Nephron (organoid): ENCODE results near the gene LCORL.
"Not testable (repeated sequence)": the region's sequence is repeated elsewhere in the genome, so short reads cannot be mapped to it uniquely, and the experiment has no call there.

ENCODE experiments used
- H3K27ac Mint-ChIP-seq, 3 experiments: 2 replicates each; pipeline ENCODE4 v1.8.0; 2020; ENCODE audit warnings: mixed read lengths in 3 of 3, mild to moderate bottlenecking in 2 of 3, moderate library complexity in 1 of 3
- H3K27me3 Mint-ChIP-seq: 2 replicates; pipeline ENCODE4 v1.8.0; 2021; ENCODE audit warnings: low read depth, mild to moderate bottlenecking, moderate library complexity, mixed read lengths
- H3K36me3 Mint-ChIP-seq: 2 replicates; pipeline ENCODE4 v1.8.0; 2020; ENCODE audit warnings: low read depth, mixed read lengths
- H3K4me1 Mint-ChIP-seq: 2 replicates; pipeline ENCODE4 v1.8.0; 2020; ENCODE audit warnings: mixed read lengths
- H3K4me3 Mint-ChIP-seq, 3 experiments: 2 replicates each; pipeline ENCODE4 v1.8.0; 2020; ENCODE audit warnings: mild to moderate bottlenecking in 3 of 3, mixed read lengths in 3 of 3, moderate library complexity in 2 of 3
- H3K9me3 Mint-ChIP-seq: 2 replicates; pipeline ENCODE4 v1.8.0; 2020; ENCODE audit warnings: mixed read lengths
- TF ChIP-seq, protein P1 (sequence below), 3 experiments: fragments of 200-600 bp; sonication (generic); IDR thresholded peaks; one replicate each; pipeline ENCODE4 v1.5.0; 2021; ENCODE audit warnings: antibody characterized with exemption in 3 of 3; ENCODE audit not compliant: unreplicated experiment in 3 of 3

Gene LCORL

GRCh38 chr4:18014269-18014668, 7.3 kb downstream of the LCORL start:
- no peak overlapping the region for H3K4me3 Mint-ChIP-seq
- H3K27ac Mint-ChIP-seq, result no peak overlapping the region
- peaks cover 2% of the 10 kb centered on the region for H3K36me3 Mint-ChIP-seq
- no peaks in the 10 kb centered on the region for H3K27me3 Mint-ChIP-seq
- no peaks in the 10 kb centered on the region for H3K9me3 Mint-ChIP-seq
- TF ChIP-seq, protein P1, sequence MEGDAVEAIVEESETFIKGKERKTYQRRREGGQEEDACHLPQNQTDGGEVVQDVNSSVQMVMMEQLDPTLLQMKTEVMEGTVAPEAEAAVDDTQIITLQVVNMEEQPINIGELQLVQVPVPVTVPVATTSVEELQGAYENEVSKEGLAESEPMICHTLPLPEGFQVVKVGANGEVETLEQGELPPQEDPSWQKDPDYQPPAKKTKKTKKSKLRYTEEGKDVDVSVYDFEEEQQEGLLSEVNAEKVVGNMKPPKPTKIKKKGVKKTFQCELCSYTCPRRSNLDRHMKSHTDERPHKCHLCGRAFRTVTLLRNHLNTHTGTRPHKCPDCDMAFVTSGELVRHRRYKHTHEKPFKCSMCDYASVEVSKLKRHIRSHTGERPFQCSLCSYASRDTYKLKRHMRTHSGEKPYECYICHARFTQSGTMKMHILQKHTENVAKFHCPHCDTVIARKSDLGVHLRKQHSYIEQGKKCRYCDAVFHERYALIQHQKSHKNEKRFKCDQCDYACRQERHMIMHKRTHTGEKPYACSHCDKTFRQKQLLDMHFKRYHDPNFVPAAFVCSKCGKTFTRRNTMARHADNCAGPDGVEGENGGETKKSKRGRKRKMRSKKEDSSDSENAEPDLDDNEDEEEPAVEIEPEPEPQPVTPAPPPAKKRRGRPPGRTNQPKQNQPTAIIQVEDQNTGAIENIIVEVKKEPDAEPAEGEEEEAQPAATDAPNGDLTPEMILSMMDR (IDR thresholded peaks at IDR 0.05; ENCODE audit: unreplicated experiment in 3 of 3), result no peak
- peaks cover 38% of the 10 kb centered on the region for H3K4me1 Mint-ChIP-seq

GRCh38 chr4:18012807-18013462, 8.6 kb downstream of the LCORL start:
- H3K36me3 Mint-ChIP-seq, result peaks cover 6% of the 10 kb centered on the region
- TF ChIP-seq, protein P1 (IDR thresholded peaks at IDR 0.05; ENCODE audit: unreplicated experiment in 3 of 3), result no peak
- H3K4me3 Mint-ChIP-seq, result no peak overlapping the region
- no peaks in the 10 kb centered on the region for H3K27me3 Mint-ChIP-seq
- no peaks in the 10 kb centered on the region for H3K9me3 Mint-ChIP-seq
- H3K27ac Mint-ChIP-seq, result peak overlapping the region in 1 of 3 experiments; percentile 80
- H3K4me1 Mint-ChIP-seq, result peaks cover 38% of the 10 kb centered on the region

DNA sequence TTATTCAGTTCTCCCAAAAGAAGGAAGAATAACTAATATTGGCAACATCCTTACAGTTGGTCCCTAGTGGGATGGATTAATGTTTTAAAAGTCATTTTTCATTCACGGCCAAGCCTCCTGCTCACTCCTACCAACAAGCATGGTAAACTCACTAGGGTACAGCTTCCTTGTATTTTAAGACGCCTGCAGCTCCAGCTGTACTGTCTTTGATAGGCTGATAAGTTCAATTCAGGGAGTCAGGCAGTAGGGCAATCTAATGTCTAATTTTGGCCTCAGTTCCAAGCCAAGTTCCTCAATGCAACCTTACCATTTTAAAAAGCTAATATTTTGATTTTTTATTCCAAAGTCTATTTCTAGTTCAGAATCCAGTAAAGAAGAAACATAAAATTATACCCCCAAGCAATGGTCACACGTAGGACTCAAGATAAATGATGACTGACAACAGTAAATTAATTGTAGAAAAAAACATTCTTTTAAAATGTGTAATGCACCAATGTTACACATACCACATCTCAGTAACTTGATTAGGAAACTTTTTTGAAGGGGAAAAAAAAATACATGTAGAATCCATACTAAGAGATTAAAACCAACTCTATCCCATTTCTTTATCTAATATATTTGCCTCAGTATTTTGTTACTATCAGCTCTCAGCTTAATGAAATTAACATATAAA, 9.3 kb downstream of the LCORL start:
- H3K27me3 Mint-ChIP-seq, result no peaks in the 10 kb centered on the region
- H3K4me1 Mint-ChIP-seq, result peaks cover 38% of the 10 kb centered on the region
- H3K27ac Mint-ChIP-seq, result peak overlapping the region; percentile 76 to 85 (median 80)
- H3K4me3 Mint-ChIP-seq, result no peak overlapping the region
- TF ChIP-seq, protein P1 (IDR thresholded peaks at IDR 0.05; ENCODE audit: unreplicated experiment in 3 of 3), result no peak
- peaks cover 8% of the 10 kb centered on the region for H3K36me3 Mint-ChIP-seq
- H3K9me3 Mint-ChIP-seq, result no peaks in the 10 kb centered on the region

DNA sequence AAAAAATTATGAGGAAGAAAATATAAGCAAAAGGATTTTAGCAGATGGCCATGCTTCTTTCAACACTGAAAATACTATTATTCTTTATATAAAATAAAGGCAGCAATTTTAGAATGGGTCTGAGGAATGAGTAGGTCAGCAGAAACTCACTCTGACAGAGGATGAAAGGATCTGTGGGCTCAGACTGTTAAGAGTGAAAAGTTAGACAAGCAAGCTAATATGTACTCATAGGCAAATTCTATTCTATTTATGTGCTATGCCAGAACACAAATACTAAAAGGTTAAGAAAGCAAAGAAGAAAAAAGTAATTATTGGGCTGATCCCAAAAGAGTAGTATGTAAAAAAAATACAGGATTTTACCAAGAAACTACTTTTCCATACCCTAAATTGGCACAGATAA, 13.9 kb downstream of the LCORL start:
- H3K27me3 Mint-ChIP-seq, result no peaks in the 10 kb centered on the region
- H3K27ac Mint-ChIP-seq, result no peak overlapping the region
- H3K4me1 Mint-ChIP-seq, result peaks cover 19% of the 10 kb centered on the region
- H3K36me3 Mint-ChIP-seq, result peaks cover 50% of the 10 kb centered on the region
- H3K9me3 Mint-ChIP-seq, result peaks cover 22% of the 10 kb centered on the region
- H3K4me3 Mint-ChIP-seq, result no peak overlapping the region
- TF ChIP-seq, protein P1 (IDR thresholded peaks at IDR 0.05; ENCODE audit: unreplicated experiment in 3 of 3), result no peak

- not testable (repeated sequence) for H3K4me3 Mint-ChIP-seq, H3K27me3 Mint-ChIP-seq, H3K27ac Mint-ChIP-seq, H3K4me1 Mint-ChIP-seq
- H3K36me3 Mint-ChIP-seq, result peaks cover 50% of the 10 kb centered on the region
- H3K9me3 Mint-ChIP-seq, result peaks cover 22% of the 10 kb centered on the region
Observed at GRCh38 chr4:18006432-18006831, 15.1 kb downstream of the LCORL start.

DNA sequence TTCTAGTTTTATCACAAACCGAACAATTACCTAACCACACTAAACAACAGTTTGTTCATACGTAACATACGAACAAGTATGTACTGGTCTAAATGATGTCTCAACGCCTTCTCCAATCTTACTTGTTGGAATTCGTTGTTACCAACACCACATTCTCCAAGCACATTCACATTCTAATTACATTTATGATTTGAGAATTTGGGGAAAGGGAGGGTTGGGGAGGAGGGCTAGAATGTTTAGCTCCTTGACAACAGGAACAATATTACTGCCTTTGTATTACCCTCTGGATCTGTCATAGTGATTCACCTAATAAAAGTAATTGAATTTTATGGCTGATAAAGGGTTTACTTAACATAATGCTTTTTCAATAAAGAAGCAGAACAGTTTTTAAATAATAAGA, 24.4 kb downstream of the LCORL start:
- no peaks in the 10 kb centered on the region for H3K27me3 Mint-ChIP-seq
- H3K9me3 Mint-ChIP-seq, result peaks cover 5% of the 10 kb centered on the region
- H3K27ac Mint-ChIP-seq, result no peak overlapping the region
- H3K4me1 Mint-ChIP-seq, result no peaks in the 10 kb centered on the region
- H3K36me3 Mint-ChIP-seq, result peaks cover 12% of the 10 kb centered on the region
- TF ChIP-seq, protein P1 (IDR thresholded peaks at IDR 0.05; ENCODE audit: unreplicated experiment in 3 of 3), result no peak
- H3K4me3 Mint-ChIP-seq, result no peak overlapping the region
